Measurements from ENCODE around the gene LMO1. TPM values are rescaled to one million over a fixed set of nuclear protein-coding genes. Genes with fewer than 3 reads are reported as not detected.

The LMO1 gene
- total RNA-seq, 1 donor = not detected

GRCh38 chr11:8230921-8231847, 32.5 kb downstream of the LMO1 start:
- Histone ChIP-seq H3K27me3 (ENCODE audit: insufficient read depth, low read length) (no peaks in the 10 kb centered on the region), H4K20me1 (ENCODE audit: insufficient read depth, low read length) (no peaks in the 10 kb centered on the region), H3K4me1 (ENCODE audit: insufficient read depth, low read length) (no peaks in the 10 kb centered on the region), H2AFZ (ENCODE audit: low read length) (no peak overlapping the region), H3K27ac (ENCODE audit: low read depth, low read length) (no peak overlapping the region), H3K4me3 (ENCODE audit: insufficient read depth, low read length) (no peak overlapping the region), H3K9me3 (ENCODE audit: low read depth, low read length) (no peaks in the 10 kb centered on the region), H3K36me3 (ENCODE audit: insufficient read depth, low read length) (no peaks in the 10 kb centered on the region), H3K79me2 (ENCODE audit: insufficient read depth, low read length) (no peaks in the 10 kb centered on the region), H3K4me2 (ENCODE audit: insufficient read depth, low read length) (no peak overlapping the region)
- TF ChIP-seq CTCF (IDR thresholded peaks at IDR 0.05; ENCODE audit: extremely low read depth, low read depth, low read length) = no peak
- peak; percentile 88 for DNase-seq (ENCODE audit: insufficient read length, low spot score, missing footprints)

GRCh38 chr11:8230178-8230859, 33.4 kb downstream of the LMO1 start:
- no peak overlapping the region for H3K4me3 ChIP-seq (ENCODE audit: insufficient read depth, low read length)
- H3K27ac ChIP-seq (ENCODE audit: low read depth, low read length) = no peak overlapping the region
- no peaks in the 10 kb centered on the region for H4K20me1 ChIP-seq (ENCODE audit: insufficient read depth, low read length)
- no peaks in the 10 kb centered on the region for H3K36me3 ChIP-seq (ENCODE audit: insufficient read depth, low read length)
- no peaks in the 10 kb centered on the region for H3K9me3 ChIP-seq (ENCODE audit: low read depth, low read length)
- no peak overlapping the region for H3K4me2 ChIP-seq (ENCODE audit: insufficient read depth, low read length)
- H3K79me2 ChIP-seq (ENCODE audit: insufficient read depth, low read length) = no peaks in the 10 kb centered on the region
- peak; percentile 51 for DNase-seq (ENCODE audit: insufficient read length, low spot score, missing footprints)
- no peak for TF ChIP-seq CTCF (IDR thresholded peaks at IDR 0.05; ENCODE audit: extremely low read depth, low read depth, low read length)
- H3K27me3 ChIP-seq (ENCODE audit: insufficient read depth, low read length) = no peaks in the 10 kb centered on the region
- no peak overlapping the region for H2AFZ ChIP-seq (ENCODE audit: low read length)
- no peaks in the 10 kb centered on the region for H3K4me1 ChIP-seq (ENCODE audit: insufficient read depth, low read length)

GRCh38 chr11:8229299-8230177, 34.1 kb downstream of the LMO1 start:
- H3K27ac ChIP-seq (ENCODE audit: low read depth, low read length) = no peak overlapping the region
- no peaks in the 10 kb centered on the region for H3K9me3 ChIP-seq (ENCODE audit: low read depth, low read length)
- H3K79me2 ChIP-seq (ENCODE audit: insufficient read depth, low read length) = no peaks in the 10 kb centered on the region
- no peak overlapping the region for H3K4me2 ChIP-seq (ENCODE audit: insufficient read depth, low read length)
- no peaks in the 10 kb centered on the region for H3K4me1 ChIP-seq (ENCODE audit: insufficient read depth, low read length)
- H2AFZ ChIP-seq (ENCODE audit: low read length) = no peak overlapping the region
- H3K4me3 ChIP-seq (ENCODE audit: insufficient read depth, low read length) = no peak overlapping the region
- no peaks in the 10 kb centered on the region for H4K20me1 ChIP-seq (ENCODE audit: insufficient read depth, low read length)
- no peaks in the 10 kb centered on the region for H3K36me3 ChIP-seq (ENCODE audit: insufficient read depth, low read length)
- TF ChIP-seq CTCF (IDR thresholded peaks at IDR 0.05; ENCODE audit: extremely low read depth, low read depth, low read length) = no peak
- DNase-seq (ENCODE audit: insufficient read length, low spot score, missing footprints) = peak; percentile 65
- H3K27me3 ChIP-seq (ENCODE audit: insufficient read depth, low read length) = no peaks in the 10 kb centered on the region

All from osteoblast (primary cell).